A673 (cell line): Measurements from ENCODE around the gene CD300LF.

Experiments used
- CTCF ChIP-seq: fragments of 300-800, 200-600 bp; sonication (generic); conservative IDR thresholded peaks from 2 replicates; pipeline ENCODE4 v1.5.1; 2017; ENCODE audit warnings: low read depth, mild to moderate bottlenecking, antibody characterized with exemption, low read length, moderate library complexity, mixed read lengths
- EZH2 ChIP-seq: fragments of 200-600 bp; sonication (generic); IDR thresholded peaks from 2 replicates; pipeline ENCODE4 v1.6.1; 2017; ENCODE audit warnings: borderline replicate concordance, low read depth, mild to moderate bottlenecking, mixed read lengths, antibody characterized with exemption, low read length; ENCODE audit not compliant: poor library complexity, severe bottlenecking

GRCh38 chr17:74680213-74680612 lies 32.5 kb downstream of the CD300LF start:
- TF ChIP-seq EZH2 (no peak), CTCF (no peak)
